Measurements from ENCODE around the gene KLHDC10.
"Not testable (repeated sequence)": the region's sequence is repeated elsewhere in the genome, so short reads cannot be mapped to it uniquely, and the experiment has no call there.

The KLHDC10 gene

DNA sequence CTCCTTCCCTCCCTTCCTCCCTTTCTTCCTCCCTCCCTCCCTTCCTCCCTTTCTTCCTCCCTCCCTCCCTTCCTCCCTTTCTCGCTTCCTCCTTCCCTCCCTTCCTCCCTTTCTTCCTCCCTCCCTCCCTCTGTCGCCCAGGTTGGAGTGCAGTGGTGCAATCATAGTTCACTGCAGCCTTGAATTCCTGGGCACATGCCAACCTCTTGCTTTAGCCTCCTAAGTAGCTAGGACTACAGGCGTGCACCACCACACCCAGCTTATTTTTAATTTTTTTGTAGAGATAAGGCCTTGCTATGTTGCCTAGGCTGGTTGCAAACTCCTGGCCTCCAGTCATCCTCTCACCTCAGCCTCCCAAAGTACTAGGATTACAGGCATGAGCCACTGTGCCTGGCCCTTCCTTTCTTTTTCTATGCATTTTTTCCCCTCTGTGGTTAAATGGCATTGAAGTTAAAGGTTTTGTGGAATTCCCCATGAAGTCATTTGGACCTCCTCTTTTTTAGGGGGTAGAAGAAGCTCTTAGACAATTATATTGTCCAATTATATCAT lies 9.6 kb downstream of the KLHDC10 start:
- Histone ChIP-seq H3K9ac (ENCODE audit: low read depth, low read length) (no peak overlapping the region), H3K9me3 (ENCODE audit: insufficient read depth, low read length, severe bottlenecking) (no peaks in the 10 kb centered on the region), H3K27ac (ENCODE audit: low read length) (no peak overlapping the region), H3K27me3 (ENCODE audit: insufficient read depth, low read length, poor library complexity) (no peaks in the 10 kb centered on the region), H3K36me3 (ENCODE audit: insufficient read depth, low read length) (0 out of 2 replicates have a peak, but pooled peaks cover 3% of the 10 kb centered on the region), H3K4me3 (ENCODE audit: low read depth in 1 of 2, low read length in 2 of 2) (no peak overlapping the region), H2AFZ (ENCODE audit: low read depth, low read length) (no peak overlapping the region), H3K4me1 (ENCODE audit: insufficient read depth, low read length) (no peaks in the 10 kb centered on the region), H4K20me1 (ENCODE audit: insufficient read depth, low read length) (peaks cover 21% of the 10 kb centered on the region; the same call in 1 of the 2 replicates), H3K4me2 (ENCODE audit: insufficient read depth, low read length) (no peak overlapping the region), H3K79me2 (ENCODE audit: insufficient read depth, low read length) (peaks cover 68% of the 10 kb centered on the region)
- ATAC-seq (ENCODE audit: insufficient read depth, low read depth) (no peak), DNase-seq (no peak)
- no peak for TF ChIP-seq EZH2 (IDR thresholded peaks at IDR 0.05; ENCODE audit: borderline replicate concordance, low read depth, low read length, severe bottlenecking)
- TF ChIP-seq, protein P1, sequence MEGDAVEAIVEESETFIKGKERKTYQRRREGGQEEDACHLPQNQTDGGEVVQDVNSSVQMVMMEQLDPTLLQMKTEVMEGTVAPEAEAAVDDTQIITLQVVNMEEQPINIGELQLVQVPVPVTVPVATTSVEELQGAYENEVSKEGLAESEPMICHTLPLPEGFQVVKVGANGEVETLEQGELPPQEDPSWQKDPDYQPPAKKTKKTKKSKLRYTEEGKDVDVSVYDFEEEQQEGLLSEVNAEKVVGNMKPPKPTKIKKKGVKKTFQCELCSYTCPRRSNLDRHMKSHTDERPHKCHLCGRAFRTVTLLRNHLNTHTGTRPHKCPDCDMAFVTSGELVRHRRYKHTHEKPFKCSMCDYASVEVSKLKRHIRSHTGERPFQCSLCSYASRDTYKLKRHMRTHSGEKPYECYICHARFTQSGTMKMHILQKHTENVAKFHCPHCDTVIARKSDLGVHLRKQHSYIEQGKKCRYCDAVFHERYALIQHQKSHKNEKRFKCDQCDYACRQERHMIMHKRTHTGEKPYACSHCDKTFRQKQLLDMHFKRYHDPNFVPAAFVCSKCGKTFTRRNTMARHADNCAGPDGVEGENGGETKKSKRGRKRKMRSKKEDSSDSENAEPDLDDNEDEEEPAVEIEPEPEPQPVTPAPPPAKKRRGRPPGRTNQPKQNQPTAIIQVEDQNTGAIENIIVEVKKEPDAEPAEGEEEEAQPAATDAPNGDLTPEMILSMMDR (IDR thresholded peaks at IDR 0.05; ENCODE audit: borderline replicate concordance, extremely low read depth, low read length, poor library complexity, severe bottlenecking): no peak

- H3K4me1 ChIP-seq (ENCODE audit: insufficient read depth, low read length); H3K9ac ChIP-seq (ENCODE audit: low read depth, low read length); H3K36me3 ChIP-seq (ENCODE audit: insufficient read depth, low read length); H3K27ac ChIP-seq (ENCODE audit: low read length); H3K9me3 ChIP-seq (ENCODE audit: insufficient read depth, low read length, severe bottlenecking); H3K4me3 ChIP-seq (ENCODE audit: low read depth in 1 of 2, low read length in 2 of 2); H3K4me2 ChIP-seq (ENCODE audit: insufficient read depth, low read length); DNase-seq; H2AFZ ChIP-seq (ENCODE audit: low read depth, low read length); H3K27me3 ChIP-seq (ENCODE audit: insufficient read depth, low read length, poor library complexity); ATAC-seq (ENCODE audit: insufficient read depth, low read depth): not testable (repeated sequence)
- Histone ChIP-seq H3K79me2 (ENCODE audit: insufficient read depth, low read length) (peaks cover 63% of the 10 kb centered on the region), H4K20me1 (ENCODE audit: insufficient read depth, low read length) (peaks cover 14% of the 10 kb centered on the region; the same call in 1 of the 2 replicates)
These were observed 13.2 kb downstream of the KLHDC10 start for GRCh38 chr7:130083497-130083896.

- TF ChIP-seq, protein P1 (IDR thresholded peaks at IDR 0.05; ENCODE audit: borderline replicate concordance, extremely low read depth, low read length, poor library complexity, severe bottlenecking): peak; percentile 58
- TF ChIP-seq EZH2 (IDR thresholded peaks at IDR 0.05; ENCODE audit: borderline replicate concordance, low read depth, low read length, severe bottlenecking): no peak
- Histone ChIP-seq H3K4me3 (ENCODE audit: low read depth in 1 of 2, low read length in 2 of 2) (no peak overlapping the region), H2AFZ (ENCODE audit: low read depth, low read length) (no peak overlapping the region), H3K4me1 (ENCODE audit: insufficient read depth, low read length) (no peaks in the 10 kb centered on the region), H3K9ac (ENCODE audit: low read depth, low read length) (no peak overlapping the region), H3K27ac (ENCODE audit: low read length) (no peak overlapping the region), H3K27me3 (ENCODE audit: insufficient read depth, low read length, poor library complexity) (no peaks in the 10 kb centered on the region), H3K36me3 (ENCODE audit: insufficient read depth, low read length) (0 out of 2 replicates have a peak, but pooled peaks cover 3% of the 10 kb centered on the region), H3K4me2 (ENCODE audit: insufficient read depth, low read length) (no peak overlapping the region), H3K79me2 (ENCODE audit: insufficient read depth, low read length) (peaks cover 63% of the 10 kb centered on the region), H4K20me1 (ENCODE audit: insufficient read depth, low read length) (peaks cover 17% of the 10 kb centered on the region; the same call in 1 of the 2 replicates), H3K9me3 (ENCODE audit: insufficient read depth, low read length, severe bottlenecking) (no peaks in the 10 kb centered on the region)
- ATAC-seq (ENCODE audit: insufficient read depth, low read depth): peak; percentile 54; the same call in 2 of the 3 replicates
- no peak for DNase-seq
These were observed 13.9 kb downstream of the KLHDC10 start for GRCh38 chr7:130084037-130084875.

- not testable (repeated sequence) for DNase-seq; H2AFZ ChIP-seq (ENCODE audit: low read depth, low read length); H3K4me3 ChIP-seq (ENCODE audit: low read depth in 1 of 2, low read length in 2 of 2); H3K9me3 ChIP-seq (ENCODE audit: insufficient read depth, low read length, severe bottlenecking); H3K27me3 ChIP-seq (ENCODE audit: insufficient read depth, low read length, poor library complexity); ATAC-seq (ENCODE audit: insufficient read depth, low read depth); H3K4me1 ChIP-seq (ENCODE audit: insufficient read depth, low read length); H3K4me2 ChIP-seq (ENCODE audit: insufficient read depth, low read length); H3K36me3 ChIP-seq (ENCODE audit: insufficient read depth, low read length); H3K9ac ChIP-seq (ENCODE audit: low read depth, low read length); H3K27ac ChIP-seq (ENCODE audit: low read length)
- Histone ChIP-seq H4K20me1 (ENCODE audit: insufficient read depth, low read length) (peaks cover 17% of the 10 kb centered on the region; the same call in 1 of the 2 replicates), H3K79me2 (ENCODE audit: insufficient read depth, low read length) (peaks cover 62% of the 10 kb centered on the region)
These were observed 14.9 kb downstream of the KLHDC10 start for GRCh38 chr7:130085235-130085634.
